GM18867 (cell line): ENCODE data around the gene COL23A1.
A peak's percentile ranks its signal among the peaks of the same experiment; 100 is the strongest.
"Not testable (repeated sequence)": the region's sequence is repeated elsewhere in the genome, so short reads cannot be mapped to it uniquely, and the experiment has no call there.

Source experiments
- ATAC-seq: cut with Tn5 transposase; IDR thresholded peaks from one replicate; pipeline ENCODE4 v1.9.1; 2021; ENCODE audit warnings: mild to moderate bottlenecking, moderate library complexity; ENCODE audit not compliant: unreplicated experiment

COL23A1 gene

GRCh38 chr5:178236126-178236525 is 354.1 kb downstream of the COL23A1 start:
- ATAC-seq = no peak

- ATAC-seq = no peak
Measured at GRCh38 chr5:178235588-178235974, 354.6 kb downstream of the COL23A1 start.

GRCh38 chr5:178234750-178235587 is 355.2 kb downstream of the COL23A1 start:
- ATAC-seq = no peak

- no peak for ATAC-seq
Measured at GRCh38 chr5:178234121-178234749, 356.0 kb downstream of the COL23A1 start.

GRCh38 chr5:178232920-178233429 is 357.2 kb downstream of the COL23A1 start:
- no peak for ATAC-seq

GRCh38 chr5:178232124-178232919 is 357.9 kb downstream of the COL23A1 start, which contains the start of gene PHYKPL:
PHYKPL (minus strand) TSS chr5:178232802; CDS start chr5:178232550, 252 bp downstream.
- peak; percentile 69 for ATAC-seq

GRCh38 chr5:178231539-178232123 is 358.6 kb downstream of the COL23A1 start:
- ATAC-seq = peak; percentile 5

- no peak for ATAC-seq
Measured at GRCh38 chr5:178230879-178231538, 359.2 kb downstream of the COL23A1 start.

GRCh38 chr5:178229861-178230260 is 360.3 kb downstream of the COL23A1 start:
- ATAC-seq = no peak

GRCh38 chr5:178229111-178229510 is 361.1 kb downstream of the COL23A1 start:
- not testable (repeated sequence) for ATAC-seq

- ATAC-seq = no peak
Measured at GRCh38 chr5:178228609-178229008, 361.6 kb downstream of the COL23A1 start.

GRCh38 chr5:178227929-178228328 is 362.3 kb downstream of the COL23A1 start:
- no peak for ATAC-seq

- ATAC-seq = no peak
Measured at GRCh38 chr5:178227138-178227659, 363.0 kb downstream of the COL23A1 start.

GRCh38 chr5:178225174-178225573 is 365.0 kb downstream of the COL23A1 start:
- no peak for ATAC-seq

- ATAC-seq = no peak
Measured at GRCh38 chr5:178224403-178224802, 365.8 kb downstream of the COL23A1 start.

- no peak for ATAC-seq
Measured at GRCh38 chr5:178223828-178224335, 366.3 kb downstream of the COL23A1 start.

- no peak for ATAC-seq
Measured at GRCh38 chr5:178223196-178223773, 366.9 kb downstream of the COL23A1 start.

- no peak for ATAC-seq
Measured at GRCh38 chr5:178222292-178222691, 367.9 kb downstream of the COL23A1 start.

- no peak for ATAC-seq
Measured at GRCh38 chr5:178221853-178222252, 368.3 kb downstream of the COL23A1 start.
